ENCODE results near the gene GSE1.

The GSE1 gene

GRCh38 chr16:85607321-85607765 is 5.8 kb upstream of the GSE1 start:
- no peak for DNase-seq (ENCODE audit: low read depth)

- no peak for DNase-seq (ENCODE audit: low read depth)
These were observed 5.2 kb upstream of the GSE1 start for GRCh38 chr16:85607796-85608514.

- no peak for DNase-seq (ENCODE audit: low read depth)
These were observed 4.6 kb upstream of the GSE1 start for GRCh38 chr16:85608515-85608885.

GRCh38 chr16:85608887-85609286 is 4.2 kb upstream of the GSE1 start:
- no peak for DNase-seq (ENCODE audit: low read depth)

GRCh38 chr16:85609539-85609938 is 3.6 kb upstream of the GSE1 start:
- DNase-seq (ENCODE audit: low read depth): no peak

- no peak for DNase-seq (ENCODE audit: low read depth)
These were observed 3.1 kb upstream of the GSE1 start for GRCh38 chr16:85610059-85610445.

- DNase-seq (ENCODE audit: low read depth): peak; percentile 80
These were observed 2.5 kb upstream of the GSE1 start for GRCh38 chr16:85610446-85611193.

- DNase-seq (ENCODE audit: low read depth): no peak
These were observed 2.0 kb upstream of the GSE1 start for GRCh38 chr16:85611194-85611443.

GRCh38 chr16:85611444-85612190 is 1.5 kb upstream of the GSE1 start:
- DNase-seq (ENCODE audit: low read depth): peak; percentile 68

- peak; percentile 84 for DNase-seq (ENCODE audit: low read depth)
These were observed 826 bp upstream of the GSE1 start for GRCh38 chr16:85612191-85612800.

GRCh38 chr16:85613604-85614337 is 649 bp downstream of the GSE1 start:
- no peak for DNase-seq (ENCODE audit: low read depth)

- no peak for DNase-seq (ENCODE audit: low read depth)
These were observed 1.4 kb downstream of the GSE1 start for GRCh38 chr16:85614338-85615013.

GRCh38 chr16:85615014-85615851 is 2.1 kb downstream of the GSE1 start:
- no peak for DNase-seq (ENCODE audit: low read depth)

GRCh38 chr16:85615852-85616606 is 2.9 kb downstream of the GSE1 start:
- DNase-seq (ENCODE audit: low read depth): peak; percentile 31

GRCh38 chr16:85616607-85617321 is 3.6 kb downstream of the GSE1 start:
- DNase-seq (ENCODE audit: low read depth): no peak

- no peak for DNase-seq (ENCODE audit: low read depth)
These were observed 4.8 kb downstream of the GSE1 start for GRCh38 chr16:85617948-85618347.

GRCh38 chr16:85618521-85618920 is 5.4 kb downstream of the GSE1 start:
- DNase-seq (ENCODE audit: low read depth): no peak

- DNase-seq (ENCODE audit: low read depth): no peak
These were observed 6.2 kb downstream of the GSE1 start for GRCh38 chr16:85619101-85619891.
